GM18861 (cell line): ENCODE results near the gene DEFB125.

Source experiments
- ATAC-seq: cut with Tn5 transposase; IDR thresholded peaks from one replicate; pipeline ENCODE4 v1.9.1; 2021; ENCODE audit not compliant: unreplicated experiment

Gene DEFB125

DNA sequence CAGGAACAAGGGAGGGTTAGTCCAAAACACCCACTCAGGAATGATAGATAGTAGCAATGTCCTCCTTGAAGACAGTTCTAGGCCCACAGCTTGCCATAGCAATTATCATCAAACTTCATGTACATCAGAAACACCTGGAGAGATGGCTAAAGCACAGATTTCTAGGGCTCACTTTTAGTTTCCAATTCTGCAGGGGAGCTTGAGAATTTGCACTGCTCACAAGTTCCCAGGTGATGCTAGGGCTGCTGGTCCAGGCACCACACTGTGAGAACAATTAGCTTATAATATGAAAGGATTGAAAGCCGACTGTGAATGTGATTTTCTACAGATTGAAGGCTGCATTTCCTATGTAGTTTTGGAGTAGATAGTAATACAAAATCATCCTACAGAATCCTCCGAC is 58.4 kb downstream of the DEFB125 start:
- no peak for ATAC-seq
